HepG2 (cell line): Measurements from ENCODE around the gene DNAJC4. TPM values are rescaled to one million over a fixed set of nuclear protein-coding genes. Genes with fewer than 3 reads are reported as not detected.
A peak's percentile ranks its signal among the peaks of the same experiment; 100 is the strongest.

Source experiments
- AGO1 ChIP-seq: fragments of 200-400 bp; formaldehyde crosslinking; IDR thresholded peaks from 2 replicates; pipeline ENCODE4 v1.6.1; 2017; ENCODE audit warnings: mild to moderate bottlenecking, low read depth, low read length, moderate library complexity; ENCODE audit not compliant: poor library complexity, severe bottlenecking
- ARID4A ChIP-seq: sonication (generic); formaldehyde crosslinking; IDR thresholded peaks from 2 replicates; pipeline ENCODE4 v1.5.0; 2020; ENCODE audit warnings: mild to moderate bottlenecking, missing genetic modification reagents, borderline replicate concordance
- EED ChIP-seq: sonication (generic); formaldehyde crosslinking; IDR thresholded peaks from 2 replicates; pipeline ENCODE4 v1.5.0; 2020; ENCODE audit warnings: mild to moderate bottlenecking, missing genetic modification reagents
- HBP1 ChIP-seq: IDR thresholded peaks from 2 replicates; pipeline ENCODE4 v1.6.1; 2016; ENCODE audit warnings: low read depth, control low read depth
- HIC2 ChIP-seq: sonication (generic); formaldehyde crosslinking; IDR thresholded peaks from 2 replicates; pipeline ENCODE4 v1.9.0; 2022; ENCODE audit warnings: low read depth, missing genetic modification reagents
- PAXIP1 ChIP-seq: sonication (generic); formaldehyde crosslinking; conservative IDR thresholded peaks from 2 replicates; pipeline ENCODE4 v1.4.0; 2020; ENCODE audit warnings: mild to moderate bottlenecking, missing genetic modification reagents, moderate library complexity
- RCOR2 ChIP-seq: IDR thresholded peaks from 2 replicates; pipeline ENCODE4 v1.6.1; 2016; ENCODE audit warnings: missing biosample characterization, missing genetic modification reagents
- TRIM24 ChIP-seq: sonication (generic); formaldehyde crosslinking; IDR thresholded peaks from 2 replicates; pipeline ENCODE4 v1.8.0; 2022; ENCODE audit warnings: mild to moderate bottlenecking, missing genetic modification reagents
- ZFP90 ChIP-seq: sonication (generic); formaldehyde crosslinking; IDR thresholded peaks from 2 replicates; pipeline ENCODE4 v1.8.0; 2022; ENCODE audit warnings: missing genetic modification reagents, mild to moderate bottlenecking, inconsistent platforms, borderline replicate concordance
- ZNF451 ChIP-seq: sonication (generic); formaldehyde crosslinking; IDR thresholded peaks from 2 replicates; pipeline ENCODE4 v1.5.0; 2020; ENCODE audit warnings: mild to moderate bottlenecking, missing genetic modification reagents
- ZNF768 ChIP-seq: sonication (generic); formaldehyde crosslinking; IDR thresholded peaks from 2 replicates; pipeline ENCODE4 v1.4.0; 2020; ENCODE audit warnings: missing genetic modification reagents
- ZNF839 ChIP-seq: sonication (generic); formaldehyde crosslinking; IDR thresholded peaks from 2 replicates; pipeline ENCODE4 v1.4.0; 2020; ENCODE audit warnings: missing genetic modification reagents, mild to moderate bottlenecking, borderline replicate concordance
- ZSCAN25 ChIP-seq: sonication (generic); formaldehyde crosslinking; IDR thresholded peaks from 2 replicates; pipeline ENCODE4 v1.8.0; 2022; ENCODE audit warnings: mild to moderate bottlenecking, missing genetic modification reagents
- polyA plus RNA-seq, 8 experiments: library from polyadenylated mRNA; depleted of rRNA in 3 of 8; stranded (reverse) in 7 of 8; unstranded in 1 of 8; fragments of >200 nt; fragmentation: Illumina TruSeq in 4 of 8; extraction: Trizol in 4 of 8; gene quantifications; 2 replicates each; pipeline versions ENCODE4 v1.2.1 to v1.2.3, GENCODE V29; 2011 to 2016; ENCODE audit warnings: low read depth in 4 of 8, missing spikeins in 1 of 8, mixed read lengths in 1 of 8; ENCODE audit not compliant: insufficient read depth in 1 of 8
- total RNA-seq, 5 experiments: library from RNA; depleted of rRNA; stranded (reverse); fragments of >200 nt; fragmentation: Illumina TruSeq; extraction: Trizol; gene quantifications; 2 replicates each; pipeline ENCODE4 v1.2.3, GENCODE V29; 2016; ENCODE audit warnings: low read depth in 1 of 5
- TF ChIP-seq, protein P1 (sequence below): sonication (generic); formaldehyde crosslinking; IDR thresholded peaks from 2 replicates; pipeline ENCODE4 v1.8.1; 2023; ENCODE audit warnings: mild to moderate bottlenecking, inconsistent platforms, moderate library complexity, missing genetic modification reagents, borderline replicate concordance

DNAJC4 gene
- total and polyA plus RNA-seq, 2 of the 13 experiments (the other 11 are each of a cell fraction or from before 2014, with no cell fraction given): 10.3 to 60.8 TPM

DNA sequence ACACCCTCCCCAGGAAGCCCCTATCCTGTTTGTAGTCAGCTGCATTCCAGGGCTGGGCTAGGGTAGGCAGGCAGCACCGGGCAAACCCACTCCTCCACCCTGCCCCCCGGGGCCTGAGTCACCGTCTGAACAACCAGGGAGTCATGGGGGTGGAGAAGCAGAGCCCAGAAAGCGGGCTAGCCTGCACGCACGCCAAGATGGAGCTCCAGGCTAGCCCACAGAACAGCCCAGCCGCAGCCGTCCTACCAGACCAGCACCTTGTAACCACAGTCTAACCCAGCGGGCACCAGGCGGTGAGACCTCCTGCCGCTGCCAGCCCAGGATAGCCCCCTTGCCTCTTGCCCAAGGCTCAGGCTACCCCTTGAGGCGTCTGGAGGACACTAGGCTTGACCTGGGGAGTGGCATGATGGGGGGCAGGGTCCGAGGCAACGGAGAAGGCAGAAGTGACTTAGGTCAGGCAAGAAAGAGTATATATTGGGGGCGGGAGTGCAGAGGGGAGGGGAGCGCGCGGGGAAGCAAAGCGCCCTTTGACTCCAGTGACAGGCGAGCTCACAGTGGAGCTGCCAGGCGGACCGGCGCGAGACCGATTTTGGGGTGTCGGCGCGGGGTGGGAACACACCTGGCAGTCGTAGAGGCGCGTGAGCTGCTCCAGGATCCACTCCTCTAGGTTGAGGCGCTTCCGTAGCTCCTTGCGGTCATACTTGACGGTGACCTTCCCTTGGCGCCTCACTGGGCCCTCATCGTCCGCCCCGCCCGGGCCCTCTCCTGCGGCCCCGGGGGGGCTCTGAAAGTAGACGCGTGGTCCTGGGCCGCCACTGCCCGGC is 15.7 kb downstream of the DNAJC4 start (continued):
- TF ChIP-seq ARID4A (peak; percentile 55; the same call in 1 of the 2 replicates), HIC2 (CRISPR knock-in tag) (peak; percentile 62; the same call in 1 of the 2 replicates), ZNF839 (CRISPR knock-in tag) (0 out of 2 replicates have a peak, but pooled peaks have one; percentile 65), ZFP90 (CRISPR knock-in tag) (no peak), HBP1 (peak; percentile 52; the same call in 1 of the 2 replicates), AGO1 (peak; percentile 73), TRIM24 (no peak), PAXIP1 (CRISPR knock-in tag) (0 out of 2 replicates have a peak, but pooled peaks have one; percentile 37), ZNF768 (CRISPR knock-in tag) (peak; percentile 74; the same call in 1 of the 2 replicates), RCOR2 (peak; percentile 13; the same call in 1 of the 2 replicates), EED (CRISPR knock-in tag) (peak; percentile 84; the same call in 1 of the 2 replicates), ZSCAN25 (CRISPR knock-in tag) (no peak), ZNF451 (CRISPR knock-in tag) (peak; percentile 50; the same call in 1 of the 2 replicates)
- TF ChIP-seq, protein P1, sequence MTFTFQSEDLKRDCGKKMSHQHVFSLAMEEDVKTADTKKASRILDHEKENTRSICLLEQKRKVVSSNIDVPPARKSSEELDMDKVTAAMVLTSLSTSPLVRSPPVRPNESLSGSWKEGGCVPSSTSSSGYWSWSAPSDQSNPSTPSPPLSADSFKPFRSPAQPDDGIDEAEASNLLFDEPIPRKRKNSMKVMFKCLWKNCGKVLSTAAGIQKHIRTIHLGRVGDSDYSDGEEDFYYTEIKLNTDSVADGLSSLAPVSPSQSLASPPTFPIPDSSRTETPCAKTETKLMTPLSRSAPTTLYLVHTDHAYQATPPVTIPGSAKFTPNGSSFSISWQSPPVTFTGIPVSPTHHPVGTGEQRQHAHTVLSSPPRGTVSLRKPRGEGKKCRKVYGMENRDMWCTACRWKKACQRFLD: no peak; the same call in 1 of the 2 replicates
